ENCODE measurements around the gene TTLL9.

Gene TTLL9

DNA sequence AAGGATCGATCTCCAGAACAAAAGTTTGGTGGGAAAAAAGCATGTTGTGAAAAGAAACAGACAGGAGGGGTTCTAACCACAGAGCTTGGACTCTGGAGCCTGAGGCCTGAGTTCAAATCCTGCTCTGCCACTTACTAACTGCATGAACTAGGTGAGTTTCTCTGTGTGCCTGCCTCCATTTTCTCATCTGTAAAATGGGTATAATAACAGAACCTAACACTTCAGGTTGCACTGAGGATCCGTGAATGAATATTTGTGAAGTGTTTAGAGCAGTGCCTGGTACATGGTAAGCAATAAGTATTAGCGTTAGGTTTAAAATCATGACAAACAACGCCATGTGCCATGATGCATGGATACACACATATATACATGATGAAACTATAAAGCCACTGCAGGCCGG lies 36.6 kb downstream of the TTLL9 start:
- Histone ChIP-seq H3K27ac (ENCODE audit: low read depth, low read length) (no peak overlapping the region), H4K12ac (ENCODE audit: low read depth, low read length) (no peak overlapping the region), H3K4me2 (ENCODE audit: low read length) (no peak overlapping the region), H3K4me1 (ENCODE audit: control insufficient read depth in 1 of 2, insufficient read depth in 2 of 2, low read length in 2 of 2) (no peaks in the 10 kb centered on the region), H3K4ac (ENCODE audit: low read depth, low read length) (no peak overlapping the region), H3K27me3 (ENCODE audit: insufficient read depth, low read length) (no peaks in the 10 kb centered on the region), H2BK12ac (ENCODE audit: low read length) (no peak overlapping the region), H2AFZ (ENCODE audit: insufficient read depth, low read length, poor library complexity) (no peak overlapping the region), H3K18ac (ENCODE audit: low read length) (no peak overlapping the region), H3K23ac (ENCODE audit: low read length) (no peak overlapping the region), H3K79me2 (ENCODE audit: control insufficient read depth, insufficient read depth, low read length, poor library complexity) (no peaks in the 10 kb centered on the region), H3K14ac (ENCODE audit: low read length) (no peak overlapping the region), H3K79me1 (ENCODE audit: low read length) (no peaks in the 10 kb centered on the region), H2BK120ac (ENCODE audit: insufficient read depth, low read length, poor library complexity) (no peak overlapping the region), H2BK5ac (ENCODE audit: low read depth, low read length, poor library complexity) (no peak overlapping the region), H3K36me3 (ENCODE audit: control insufficient read depth in 1 of 2, insufficient read depth in 2 of 2, low read length in 2 of 2) (no peaks in the 10 kb centered on the region), H4K91ac (ENCODE audit: low read depth, low read length) (no peak overlapping the region), H2AK5ac (ENCODE audit: low read length) (no peak overlapping the region), H3K9ac (ENCODE audit: low read length) (no peak overlapping the region), H3K9me3 (ENCODE audit: insufficient read depth, low read depth, low read length) (no peaks in the 10 kb centered on the region), H4K8ac (ENCODE audit: low read depth, low read length) (no peak overlapping the region), H3K4me3 (ENCODE audit: low read depth, low read length) (no peak overlapping the region)
- no peak for DNase-seq
- no CpG with 5 or more reads among the region's 5 CpGs for WGBS (ENCODE audit: extremely low coverage, insufficient coverage, insufficient read length)

DNA sequence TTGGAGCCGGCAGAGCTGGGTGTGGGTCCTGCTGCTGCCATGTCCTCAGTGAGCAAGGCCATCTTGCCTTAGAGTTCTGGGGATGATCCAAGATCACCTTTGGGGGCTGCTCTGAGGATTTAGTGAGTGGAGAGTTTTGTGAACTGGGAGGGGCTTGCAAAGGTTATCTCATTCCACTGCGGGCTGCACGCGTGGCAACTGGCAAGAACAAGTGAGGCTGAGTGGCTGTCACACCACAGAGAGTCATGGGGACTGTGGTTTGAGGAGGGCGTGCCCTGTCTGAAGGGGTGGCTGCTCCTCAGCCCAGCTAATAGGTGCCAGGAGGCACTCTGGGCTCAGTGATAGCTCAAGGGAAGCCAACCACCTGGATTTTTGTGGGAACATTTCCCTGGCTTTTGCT lies 37.6 kb downstream of the TTLL9 start:
- H2BK120ac ChIP-seq (ENCODE audit: insufficient read depth, low read length, poor library complexity) = no peak overlapping the region
- no peaks in the 10 kb centered on the region for H3K27me3 ChIP-seq (ENCODE audit: insufficient read depth, low read length)
- H4K8ac ChIP-seq (ENCODE audit: low read depth, low read length) = no peak overlapping the region
- H3K9me3 ChIP-seq (ENCODE audit: insufficient read depth, low read depth, low read length) = no peaks in the 10 kb centered on the region
- no peak overlapping the region for H3K4me2 ChIP-seq (ENCODE audit: low read length)
- H2BK12ac ChIP-seq (ENCODE audit: low read length) = no peak overlapping the region
- no peak overlapping the region for H4K91ac ChIP-seq (ENCODE audit: low read depth, low read length)
- H2BK5ac ChIP-seq (ENCODE audit: low read depth, low read length, poor library complexity) = no peak overlapping the region
- H3K36me3 ChIP-seq (ENCODE audit: control insufficient read depth in 1 of 2, insufficient read depth in 2 of 2, low read length in 2 of 2) = no peaks in the 10 kb centered on the region
- no peak for DNase-seq
- H3K4ac ChIP-seq (ENCODE audit: low read depth, low read length) = no peak overlapping the region
- WGBS (ENCODE audit: extremely low coverage, insufficient coverage, insufficient read length) = no CpG with 5 or more reads among the region's 5 CpGs
- no peak overlapping the region for H3K18ac ChIP-seq (ENCODE audit: low read length)
- H3K27ac ChIP-seq (ENCODE audit: low read depth, low read length) = no peak overlapping the region
- H3K9ac ChIP-seq (ENCODE audit: low read length) = no peak overlapping the region
- no peaks in the 10 kb centered on the region for H3K4me1 ChIP-seq (ENCODE audit: control insufficient read depth in 1 of 2, insufficient read depth in 2 of 2, low read length in 2 of 2)
- H3K4me3 ChIP-seq (ENCODE audit: low read depth, low read length) = no peak overlapping the region
- no peaks in the 10 kb centered on the region for H3K79me2 ChIP-seq (ENCODE audit: control insufficient read depth, insufficient read depth, low read length, poor library complexity)
- no peak overlapping the region for H4K12ac ChIP-seq (ENCODE audit: low read depth, low read length)
- no peak overlapping the region for H3K23ac ChIP-seq (ENCODE audit: low read length)
- H3K14ac ChIP-seq (ENCODE audit: low read length) = no peak overlapping the region
- H2AFZ ChIP-seq (ENCODE audit: insufficient read depth, low read length, poor library complexity) = no peak overlapping the region
- H2AK5ac ChIP-seq (ENCODE audit: low read length) = no peak overlapping the region
- no peaks in the 10 kb centered on the region for H3K79me1 ChIP-seq (ENCODE audit: low read length)

GRCh38 chr20:31908424-31908823 lies 38.0 kb downstream of the TTLL9 start:
- no peak overlapping the region for H4K91ac ChIP-seq (ENCODE audit: low read depth, low read length)
- no peaks in the 10 kb centered on the region for H3K27me3 ChIP-seq (ENCODE audit: insufficient read depth, low read length)
- H4K12ac ChIP-seq (ENCODE audit: low read depth, low read length) = no peak overlapping the region
- H3K27ac ChIP-seq (ENCODE audit: low read depth, low read length) = no peak overlapping the region
- no peaks in the 10 kb centered on the region for H3K9me3 ChIP-seq (ENCODE audit: insufficient read depth, low read depth, low read length)
- H3K4ac ChIP-seq (ENCODE audit: low read depth, low read length) = no peak overlapping the region
- no CpG with 5 or more reads among the region's 11 CpGs for WGBS (ENCODE audit: extremely low coverage, insufficient coverage, insufficient read length)
- H3K4me3 ChIP-seq (ENCODE audit: low read depth, low read length) = no peak overlapping the region
- no peak overlapping the region for H3K9ac ChIP-seq (ENCODE audit: low read length)
- no peak for DNase-seq
- H2BK12ac ChIP-seq (ENCODE audit: low read length) = no peak overlapping the region
- H3K18ac ChIP-seq (ENCODE audit: low read length) = no peak overlapping the region
- H2BK120ac ChIP-seq (ENCODE audit: insufficient read depth, low read length, poor library complexity) = no peak overlapping the region
- no peaks in the 10 kb centered on the region for H3K79me2 ChIP-seq (ENCODE audit: control insufficient read depth, insufficient read depth, low read length, poor library complexity)
- no peak overlapping the region for H2AFZ ChIP-seq (ENCODE audit: insufficient read depth, low read length, poor library complexity)
- H3K36me3 ChIP-seq (ENCODE audit: control insufficient read depth in 1 of 2, insufficient read depth in 2 of 2, low read length in 2 of 2) = no peaks in the 10 kb centered on the region
- no peak overlapping the region for H3K14ac ChIP-seq (ENCODE audit: low read length)
- H2AK5ac ChIP-seq (ENCODE audit: low read length) = no peak overlapping the region
- H2BK5ac ChIP-seq (ENCODE audit: low read depth, low read length, poor library complexity) = no peak overlapping the region
- H3K23ac ChIP-seq (ENCODE audit: low read length) = no peak overlapping the region
- H3K79me1 ChIP-seq (ENCODE audit: low read length) = no peaks in the 10 kb centered on the region
- H4K8ac ChIP-seq (ENCODE audit: low read depth, low read length) = no peak overlapping the region
- H3K4me1 ChIP-seq (ENCODE audit: control insufficient read depth in 1 of 2, insufficient read depth in 2 of 2, low read length in 2 of 2) = peaks cover 1 to 2% of the 10 kb centered on the region in 2 experiments
- no peak overlapping the region for H3K4me2 ChIP-seq (ENCODE audit: low read length)

DNA sequence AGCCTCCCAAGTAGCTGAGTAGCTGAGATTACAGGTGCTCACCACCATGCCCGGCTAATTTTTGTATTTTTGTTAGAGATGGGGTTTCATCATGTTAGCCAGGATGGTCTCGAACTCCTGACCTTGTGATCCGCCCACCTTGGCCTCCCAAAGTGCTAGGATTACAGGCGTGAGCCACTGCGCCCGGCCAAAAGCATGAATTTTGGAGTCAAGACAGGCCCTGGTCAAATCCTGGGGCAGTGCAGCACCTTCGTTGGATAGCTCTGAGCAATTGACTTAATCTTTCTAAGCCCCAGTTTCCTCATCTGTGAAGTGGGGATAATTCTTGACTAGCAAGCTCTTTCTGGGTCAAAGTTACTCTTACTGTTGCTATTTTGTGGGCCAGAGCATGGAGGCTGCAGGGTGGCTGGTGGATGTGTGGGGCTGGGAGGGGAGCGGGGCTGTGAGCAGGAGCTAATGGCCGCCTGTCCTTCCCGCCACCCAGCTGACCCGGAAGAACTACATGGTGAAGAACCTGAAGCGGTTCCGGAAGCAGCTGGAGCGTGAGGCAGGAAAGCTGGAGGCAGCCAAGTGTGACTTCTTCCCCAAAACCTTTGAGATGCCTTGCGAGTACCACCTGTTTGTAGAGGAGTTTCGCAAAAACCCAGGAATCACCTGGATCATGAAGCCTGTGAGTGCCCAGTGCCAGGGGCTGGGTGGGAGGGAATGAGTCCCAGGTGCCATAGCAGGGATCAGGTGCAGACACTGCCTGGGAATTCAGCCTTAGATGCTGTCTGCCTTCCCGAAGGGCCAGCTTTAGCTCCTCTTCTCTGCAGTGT lies 39.0 kb downstream of the TTLL9 start:
- peaks cover 6% of the 10 kb centered on the region in 2 experiments for H3K4me1 ChIP-seq (ENCODE audit: control insufficient read depth in 1 of 2, insufficient read depth in 2 of 2, low read length in 2 of 2)
- no peak overlapping the region for H3K23ac ChIP-seq (ENCODE audit: low read length)
- H2BK12ac ChIP-seq (ENCODE audit: low read length) = no peak overlapping the region
- H3K9me3 ChIP-seq (ENCODE audit: insufficient read depth, low read depth, low read length) = no peaks in the 10 kb centered on the region
- no peak overlapping the region for H4K12ac ChIP-seq (ENCODE audit: low read depth, low read length)
- no peak overlapping the region for H3K4me3 ChIP-seq (ENCODE audit: low read depth, low read length)
- H3K18ac ChIP-seq (ENCODE audit: low read length) = no peak overlapping the region
- H2AK5ac ChIP-seq (ENCODE audit: low read length) = no peak overlapping the region
- no peak overlapping the region for H3K4me2 ChIP-seq (ENCODE audit: low read length)
- H2BK120ac ChIP-seq (ENCODE audit: insufficient read depth, low read length, poor library complexity) = no peak overlapping the region
- H4K91ac ChIP-seq (ENCODE audit: low read depth, low read length) = no peak overlapping the region
- no peak overlapping the region for H4K8ac ChIP-seq (ENCODE audit: low read depth, low read length)
- H3K36me3 ChIP-seq (ENCODE audit: control insufficient read depth in 1 of 2, insufficient read depth in 2 of 2, low read length in 2 of 2) = no peaks in the 10 kb centered on the region
- no CpG with 5 or more reads among the region's 17 CpGs for WGBS (ENCODE audit: extremely low coverage, insufficient coverage, insufficient read length)
- no peak overlapping the region for H2AFZ ChIP-seq (ENCODE audit: insufficient read depth, low read length, poor library complexity)
- no peak overlapping the region for H2BK5ac ChIP-seq (ENCODE audit: low read depth, low read length, poor library complexity)
- H3K14ac ChIP-seq (ENCODE audit: low read length) = no peak overlapping the region
- H3K79me2 ChIP-seq (ENCODE audit: control insufficient read depth, insufficient read depth, low read length, poor library complexity) = no peaks in the 10 kb centered on the region
- H3K27me3 ChIP-seq (ENCODE audit: insufficient read depth, low read length) = no peaks in the 10 kb centered on the region
- H3K9ac ChIP-seq (ENCODE audit: low read length) = no peak overlapping the region
- no peak overlapping the region for H3K27ac ChIP-seq (ENCODE audit: low read depth, low read length)
- DNase-seq = no peak
- H3K79me1 ChIP-seq (ENCODE audit: low read length) = no peaks in the 10 kb centered on the region
- H3K4ac ChIP-seq (ENCODE audit: low read depth, low read length) = no peak overlapping the region
